NT2/D1 (cell line): ENCODE data around the gene MORC4.

Experiments used
- YY1 ChIP-seq: IDR thresholded peaks from 2 replicates; pipeline ENCODE4 v1.6.1; 2011; ENCODE audit not compliant: insufficient read length, insufficient read depth
- ZNF274 ChIP-seq: IDR thresholded peaks from 2 replicates; pipeline ENCODE4 v1.6.1; 2011; ENCODE audit warnings: mild to moderate bottlenecking, low read depth, low read length

DNA sequence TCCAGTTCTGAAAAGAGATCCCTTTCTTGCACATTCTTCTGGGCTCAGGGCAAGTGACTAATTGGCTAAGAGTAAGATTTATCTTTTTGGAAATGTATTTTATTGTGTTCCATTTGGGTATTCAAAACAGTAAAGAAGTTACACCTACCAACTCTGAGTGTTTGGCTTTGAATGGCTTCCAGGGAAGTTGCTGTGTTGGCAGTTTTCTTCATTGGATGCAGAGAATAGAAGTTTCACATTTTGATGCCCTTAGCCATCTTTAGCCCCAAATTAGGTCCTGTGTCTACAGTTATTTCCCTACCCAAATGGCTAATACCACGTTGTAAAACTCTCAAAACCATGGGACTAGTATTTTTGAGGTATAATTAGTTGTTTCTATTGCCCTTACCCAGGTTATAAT is 29.7 kb upstream of the MORC4 start:
- no peak for TF ChIP-seq ZNF274
- no peak for TF ChIP-seq YY1
